GM12872 (cell line): ENCODE measurements around the gene SBNO2.

Source experiments
- TF ChIP-seq, protein P1 (sequence below): IDR thresholded peaks from 3 replicates; pipeline ENCODE4 v1.5.1; 2011; ENCODE audit warnings: low read depth, mild to moderate bottlenecking, low read length, moderate library complexity; ENCODE audit not compliant: insufficient read depth

SBNO2 gene

DNA sequence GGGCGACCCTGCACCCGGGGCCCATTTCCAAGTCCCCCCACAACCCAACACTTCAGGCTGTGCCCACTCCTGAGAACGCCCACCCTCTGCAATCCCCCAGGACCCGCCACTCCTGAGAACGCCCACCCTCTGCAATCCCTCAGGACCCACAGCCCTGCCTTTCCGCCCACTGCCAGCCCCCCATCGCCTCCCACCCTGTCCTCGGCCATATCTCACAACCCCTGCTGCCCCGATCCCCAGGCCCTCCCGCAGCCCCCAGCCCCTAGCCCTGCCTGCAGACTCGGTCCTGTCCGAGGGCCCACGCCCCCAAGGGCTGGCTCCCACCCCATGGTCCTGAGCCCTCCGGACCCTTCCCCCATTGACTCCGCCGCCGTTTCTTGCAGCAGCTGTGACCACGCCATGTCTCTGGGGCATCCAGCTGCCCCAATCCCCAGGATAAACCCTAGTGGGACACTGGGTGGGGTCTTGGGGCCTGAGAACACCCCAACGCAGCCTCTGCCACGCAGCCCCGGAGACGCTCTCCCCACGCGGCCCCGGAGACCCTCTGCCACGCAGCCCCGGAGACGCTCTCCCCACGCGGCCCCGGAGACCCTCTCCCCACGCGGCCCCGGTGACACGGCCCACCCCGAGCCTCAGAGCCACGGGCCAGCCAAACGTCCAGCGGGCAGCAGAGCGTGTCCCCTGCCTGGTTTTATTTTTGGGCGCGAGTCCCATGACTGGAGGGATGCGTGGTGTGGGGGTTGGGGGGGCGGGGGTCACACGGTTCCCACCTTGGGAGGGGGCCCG is 17.0 kb downstream of the SBNO2 start:
- TF ChIP-seq, protein P1, sequence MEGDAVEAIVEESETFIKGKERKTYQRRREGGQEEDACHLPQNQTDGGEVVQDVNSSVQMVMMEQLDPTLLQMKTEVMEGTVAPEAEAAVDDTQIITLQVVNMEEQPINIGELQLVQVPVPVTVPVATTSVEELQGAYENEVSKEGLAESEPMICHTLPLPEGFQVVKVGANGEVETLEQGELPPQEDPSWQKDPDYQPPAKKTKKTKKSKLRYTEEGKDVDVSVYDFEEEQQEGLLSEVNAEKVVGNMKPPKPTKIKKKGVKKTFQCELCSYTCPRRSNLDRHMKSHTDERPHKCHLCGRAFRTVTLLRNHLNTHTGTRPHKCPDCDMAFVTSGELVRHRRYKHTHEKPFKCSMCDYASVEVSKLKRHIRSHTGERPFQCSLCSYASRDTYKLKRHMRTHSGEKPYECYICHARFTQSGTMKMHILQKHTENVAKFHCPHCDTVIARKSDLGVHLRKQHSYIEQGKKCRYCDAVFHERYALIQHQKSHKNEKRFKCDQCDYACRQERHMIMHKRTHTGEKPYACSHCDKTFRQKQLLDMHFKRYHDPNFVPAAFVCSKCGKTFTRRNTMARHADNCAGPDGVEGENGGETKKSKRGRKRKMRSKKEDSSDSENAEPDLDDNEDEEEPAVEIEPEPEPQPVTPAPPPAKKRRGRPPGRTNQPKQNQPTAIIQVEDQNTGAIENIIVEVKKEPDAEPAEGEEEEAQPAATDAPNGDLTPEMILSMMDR = no peak

DNA sequence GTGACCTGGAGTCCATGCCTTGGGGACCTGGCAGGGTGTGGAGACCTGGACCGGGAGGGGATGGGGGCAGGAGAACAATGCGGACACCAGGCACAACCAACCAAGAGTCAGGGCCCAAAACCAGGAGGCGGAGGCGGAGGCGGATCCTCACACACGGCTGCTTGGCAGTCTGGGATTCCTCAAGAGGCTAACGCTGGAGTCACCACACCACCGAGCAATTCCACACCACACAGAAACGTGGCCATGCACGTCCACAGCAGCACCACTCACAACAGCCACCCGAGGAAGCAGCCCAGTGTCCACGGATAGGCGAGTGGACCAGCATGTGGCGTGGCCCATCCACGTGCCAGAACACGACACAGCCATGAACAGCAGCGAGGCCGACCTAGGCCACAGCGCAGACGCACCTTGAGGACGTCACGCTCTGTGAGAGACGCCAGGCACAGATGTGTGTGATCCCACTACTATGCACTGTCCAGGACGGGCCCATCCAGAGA is 17.7 kb downstream of the SBNO2 start:
- TF ChIP-seq, protein P1 = no peak

DNA sequence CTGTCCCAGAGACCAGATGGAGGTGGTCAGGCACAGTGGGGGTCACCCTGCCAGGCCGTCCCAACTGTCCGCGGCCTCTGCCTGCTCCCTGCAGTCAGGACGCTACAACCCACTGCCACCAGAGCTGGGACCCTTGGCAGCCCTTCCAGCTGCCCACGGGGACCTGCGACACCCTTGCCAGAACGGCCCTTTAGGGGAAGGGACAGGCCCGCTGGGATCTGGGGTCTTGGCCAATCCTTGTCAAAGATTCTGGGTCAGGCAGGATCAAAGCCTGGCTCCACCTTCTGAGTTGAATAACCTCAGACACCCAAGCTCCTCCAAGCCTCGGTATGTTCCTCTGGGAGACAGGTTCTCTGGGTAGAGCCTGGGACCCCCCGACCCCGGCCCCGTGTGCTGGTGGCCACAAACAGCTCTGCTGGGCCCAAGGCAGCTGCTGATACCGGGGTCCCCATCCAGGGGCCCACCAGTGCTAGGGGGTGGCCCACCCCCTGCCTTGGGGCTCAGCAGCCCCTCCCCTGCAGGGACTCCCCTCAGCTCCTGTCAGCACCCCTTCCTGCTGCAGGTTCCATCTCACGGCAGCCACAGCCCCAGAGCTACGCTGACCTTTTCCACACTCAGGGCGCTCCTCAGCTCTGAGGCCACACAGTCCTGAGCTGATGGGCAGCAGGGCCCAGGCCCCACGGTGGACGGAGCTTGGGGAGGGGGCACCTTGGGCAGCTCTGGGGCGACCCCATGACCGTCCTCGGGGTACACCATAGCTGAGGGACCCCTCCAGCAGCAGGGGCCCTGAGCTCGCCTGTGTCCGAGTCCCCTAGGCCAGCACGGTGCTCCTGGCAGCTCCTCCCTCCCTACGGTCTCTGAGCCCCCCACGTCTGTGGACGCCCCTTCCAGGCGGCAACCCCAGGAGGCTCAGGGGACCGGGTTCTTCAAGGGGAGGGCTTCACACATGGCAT is 18.4 kb downstream of the SBNO2 start:
- TF ChIP-seq, protein P1 = no peak

DNA sequence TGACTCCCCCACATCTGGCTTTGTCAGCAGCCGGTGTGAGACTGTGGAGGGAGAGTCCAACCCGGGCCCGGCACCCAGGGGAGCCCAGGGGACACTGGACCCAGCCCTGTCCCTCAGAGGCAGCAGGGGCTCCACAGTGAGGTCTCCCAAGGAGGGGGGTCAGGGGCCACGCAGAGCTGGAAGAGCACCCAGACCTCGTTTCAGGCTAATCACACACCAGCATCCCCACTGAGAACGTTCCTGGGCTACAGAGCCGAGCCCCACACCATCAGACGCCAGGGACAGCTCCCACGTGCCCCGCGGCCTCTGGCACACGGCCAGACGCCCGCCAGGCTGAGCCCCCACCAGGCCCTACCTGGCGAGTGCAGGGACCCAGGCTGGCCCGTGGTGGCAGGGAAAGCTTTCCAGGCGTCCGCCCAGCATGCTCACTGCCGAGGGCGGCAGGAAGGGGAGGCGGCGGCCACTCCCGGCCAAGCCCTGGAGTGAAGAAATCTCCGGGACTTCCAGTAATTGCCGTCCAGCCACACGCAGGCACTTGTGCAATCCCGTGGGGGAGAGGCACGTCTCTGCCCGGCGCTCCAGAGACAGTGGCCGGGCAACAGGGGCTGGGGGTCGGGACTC is 19.2 kb downstream of the SBNO2 start:
- TF ChIP-seq, protein P1 = no peak

DNA sequence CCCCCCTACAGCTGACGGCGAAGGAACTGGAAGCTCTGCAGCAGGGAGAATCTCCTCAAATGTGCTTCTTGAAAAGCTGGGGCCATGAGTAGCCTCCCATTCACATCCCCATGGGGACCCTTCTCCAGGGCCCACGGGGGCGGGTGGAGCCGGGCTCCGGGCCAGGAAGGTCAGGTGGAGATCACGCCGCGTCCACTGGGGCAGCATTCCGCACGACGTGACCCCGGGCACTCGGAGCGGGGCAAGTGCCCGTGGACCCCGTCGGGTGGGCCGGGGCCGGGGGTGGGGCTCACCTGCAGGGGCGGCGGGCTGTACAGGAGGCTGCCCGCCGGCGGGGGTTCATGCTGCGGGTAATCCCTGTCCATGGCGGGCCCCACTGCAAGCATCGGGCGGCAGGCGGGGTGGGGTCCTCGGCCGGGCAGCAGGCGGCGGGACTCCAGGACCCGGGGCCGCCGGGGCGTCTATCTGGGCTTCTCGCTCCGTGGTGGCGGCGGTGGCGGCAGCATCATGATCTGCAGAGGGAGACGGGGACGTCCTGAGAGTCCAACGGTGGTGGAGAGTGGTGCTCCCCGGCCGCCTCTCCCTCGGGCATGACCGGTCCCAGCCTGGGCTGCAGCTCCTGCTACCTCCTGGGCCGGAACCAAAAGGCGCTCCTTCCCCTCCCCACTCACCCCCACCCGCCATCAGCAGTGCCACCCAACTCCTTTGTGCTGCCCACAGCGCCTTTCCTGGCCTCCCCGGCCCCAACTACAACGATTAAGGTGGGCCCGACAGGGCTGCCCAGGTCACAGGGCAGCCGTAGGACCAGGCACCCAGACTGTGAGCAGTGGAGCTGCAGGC is 20.0 kb downstream of the SBNO2 start:
- TF ChIP-seq, protein P1 = no peak

DNA sequence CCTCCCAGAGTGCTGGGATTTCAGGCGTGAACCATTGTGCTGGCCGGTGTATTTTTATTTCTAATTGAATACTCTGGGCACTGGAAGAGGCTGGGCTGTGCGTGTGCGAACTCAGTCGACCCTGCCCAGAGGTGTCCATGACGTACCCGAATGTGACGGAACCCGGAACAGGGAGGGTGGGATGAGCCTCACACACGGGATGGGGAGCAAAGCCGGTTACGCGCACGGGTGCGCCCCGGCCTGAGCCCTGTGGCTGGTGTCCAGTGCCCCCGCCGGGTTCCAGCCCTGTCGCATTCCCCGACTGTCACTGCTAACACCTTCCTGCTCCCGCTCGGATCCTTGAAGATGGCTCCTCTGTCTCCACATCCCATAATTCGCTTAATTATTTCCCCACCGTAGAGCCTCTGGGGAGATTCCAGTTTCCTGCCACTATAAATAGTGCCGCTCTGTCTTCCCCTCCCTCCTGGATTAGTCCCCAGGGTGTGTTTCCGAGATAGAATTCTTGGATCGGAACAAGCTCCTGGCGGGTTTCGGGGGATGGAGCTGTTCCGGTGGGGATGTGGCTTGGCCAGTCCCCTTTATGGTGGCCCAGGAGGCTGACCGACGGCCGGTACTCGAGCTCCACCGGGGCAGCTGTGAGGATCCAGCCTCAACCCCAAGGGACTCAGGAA is 22.0 kb downstream of the SBNO2 start:
- TF ChIP-seq, protein P1 = no peak
